GM19467 (cell line): Measurements from ENCODE around the gene HOXC6.

Source experiments
- ATAC-seq: cut with Tn5 transposase; IDR thresholded peaks from one replicate; pipeline ENCODE4 v1.9.1; 2021; ENCODE audit warnings: mild to moderate bottlenecking, moderate library complexity; ENCODE audit not compliant: unreplicated experiment

The HOXC6 gene

DNA sequence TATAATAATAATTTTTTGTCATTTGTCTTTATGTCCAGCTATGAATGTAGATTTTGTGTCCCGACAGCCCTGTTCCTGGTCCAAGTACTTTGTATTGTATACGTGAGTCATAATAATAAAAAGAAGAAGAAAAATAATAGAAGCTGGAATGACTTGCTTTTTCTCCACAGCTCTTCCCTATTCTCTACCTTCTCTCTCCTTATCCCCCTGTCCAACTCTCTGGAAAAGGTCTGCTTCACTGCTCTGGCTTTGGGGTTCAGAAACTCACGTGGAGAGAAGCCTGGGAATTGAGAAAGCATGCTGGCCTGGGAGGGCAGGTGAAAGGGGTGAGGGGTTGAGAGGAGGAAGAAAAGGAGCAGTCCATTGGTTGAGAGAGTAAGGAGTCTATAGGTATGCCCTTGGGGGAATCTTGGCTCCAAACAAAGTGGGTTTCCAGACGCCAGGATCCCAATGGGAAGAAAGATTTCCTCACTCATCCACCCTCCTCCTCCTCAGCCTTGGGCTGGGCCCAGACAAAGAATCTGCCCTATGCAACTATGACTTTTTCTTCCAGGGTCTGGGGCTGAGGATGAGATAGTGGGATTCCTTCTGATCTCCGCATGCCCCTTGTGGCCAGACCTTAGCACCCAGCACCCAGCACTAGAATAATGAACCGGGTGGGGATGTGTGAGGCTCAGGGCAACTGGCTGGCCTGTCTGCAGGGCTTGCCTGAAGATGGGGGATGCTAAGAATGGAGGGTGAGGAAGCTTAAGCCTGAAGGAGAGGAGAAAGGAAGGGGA, 15.4 kb upstream of the HOXC6 start:
- no peak for ATAC-seq

DNA sequence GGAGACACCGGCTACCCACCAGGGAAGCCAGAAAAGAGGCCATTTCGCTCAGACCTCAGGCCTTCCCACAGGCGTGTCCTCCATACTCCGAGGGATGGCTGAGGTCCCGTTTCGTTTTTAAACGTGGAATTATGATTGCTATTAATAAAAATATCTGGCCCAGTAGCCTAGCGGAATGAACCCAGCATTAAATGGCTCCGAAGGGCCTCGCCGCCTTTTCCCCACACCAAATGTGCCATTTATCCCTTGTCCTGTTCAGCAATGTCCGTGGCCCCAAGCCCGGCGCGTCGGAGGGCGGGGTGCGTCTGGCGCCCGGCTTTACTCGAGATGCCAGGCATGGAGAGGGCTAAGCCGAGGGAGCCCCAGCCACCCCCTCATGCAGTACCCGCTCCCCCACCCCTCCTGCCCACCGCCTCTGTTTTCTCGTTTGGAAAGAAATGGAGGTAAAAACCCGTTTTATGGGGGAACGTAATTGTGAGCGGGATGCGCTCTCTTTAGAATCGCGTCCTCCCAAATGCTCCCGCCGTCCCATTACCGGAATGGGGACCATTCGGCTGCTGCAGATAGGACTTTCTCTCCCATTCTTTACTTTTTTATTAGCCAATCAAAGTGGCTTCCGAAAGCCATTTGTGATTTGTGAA, 13.7 kb upstream of the HOXC6 start:
- no peak for ATAC-seq

DNA sequence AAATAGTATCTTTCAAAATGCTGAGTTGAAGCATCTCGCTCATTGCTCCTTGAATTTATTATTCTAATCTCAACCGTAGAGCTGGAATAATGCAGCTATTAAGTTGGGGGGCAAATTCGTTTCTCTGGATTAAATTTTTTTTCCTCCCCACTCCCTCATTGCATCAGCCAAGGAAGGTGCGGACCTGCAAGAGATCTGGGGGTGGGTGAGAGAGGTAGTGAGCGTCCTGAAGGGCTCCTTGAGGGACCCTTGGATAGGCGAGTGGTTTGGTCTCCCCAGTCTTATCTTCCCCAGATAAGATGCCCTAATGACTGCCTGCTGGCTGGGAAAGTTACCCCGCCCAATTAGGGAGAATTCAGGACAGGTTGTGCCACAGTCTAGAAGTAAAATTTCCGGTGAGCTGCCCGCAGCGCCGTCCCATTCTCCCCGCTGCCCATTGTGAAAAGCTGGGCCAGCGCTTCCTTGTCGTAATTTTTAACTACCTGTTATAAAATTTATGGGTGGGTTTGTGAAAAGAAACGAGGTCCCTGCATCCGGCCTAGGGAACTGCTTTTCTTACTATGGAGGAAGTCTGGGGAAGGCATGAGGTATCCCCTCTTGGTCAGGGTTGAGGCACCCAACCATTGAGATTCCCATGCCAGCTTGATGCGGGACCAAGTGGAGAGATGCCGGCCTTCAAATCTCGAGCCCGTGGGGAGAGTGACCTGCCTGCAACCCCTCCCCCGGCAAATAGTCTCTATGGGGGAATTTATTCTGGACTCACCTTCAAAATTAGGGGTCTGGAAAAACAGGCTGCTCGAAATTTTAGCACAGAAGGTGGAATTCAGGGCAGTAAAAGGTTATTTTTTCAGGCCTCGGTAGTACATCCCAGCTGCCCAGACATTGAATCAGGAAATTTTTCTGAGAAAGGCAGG, 13.0 kb upstream of the HOXC6 start:
- no peak for ATAC-seq

DNA sequence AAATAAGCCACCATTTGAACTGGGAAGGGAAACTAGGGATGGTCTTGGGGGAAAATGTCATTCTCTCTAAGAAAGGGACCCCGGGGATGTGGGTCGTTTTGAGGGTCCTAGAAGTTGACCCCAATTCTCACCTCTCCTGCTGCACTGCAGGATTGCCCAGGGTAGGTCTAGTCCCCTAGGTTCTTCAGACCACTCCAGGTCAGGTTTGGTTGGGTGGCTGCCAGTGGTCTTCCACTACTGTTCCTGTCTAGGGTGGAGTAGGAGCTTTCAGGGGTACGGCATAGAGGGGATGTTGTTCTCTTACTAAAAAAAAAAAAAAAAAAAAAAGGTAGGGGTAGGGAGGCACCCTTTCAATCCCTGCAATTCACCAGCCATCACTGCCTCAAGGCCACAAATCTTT, 12.2 kb upstream of the HOXC6 start:
- ATAC-seq: no peak

DNA sequence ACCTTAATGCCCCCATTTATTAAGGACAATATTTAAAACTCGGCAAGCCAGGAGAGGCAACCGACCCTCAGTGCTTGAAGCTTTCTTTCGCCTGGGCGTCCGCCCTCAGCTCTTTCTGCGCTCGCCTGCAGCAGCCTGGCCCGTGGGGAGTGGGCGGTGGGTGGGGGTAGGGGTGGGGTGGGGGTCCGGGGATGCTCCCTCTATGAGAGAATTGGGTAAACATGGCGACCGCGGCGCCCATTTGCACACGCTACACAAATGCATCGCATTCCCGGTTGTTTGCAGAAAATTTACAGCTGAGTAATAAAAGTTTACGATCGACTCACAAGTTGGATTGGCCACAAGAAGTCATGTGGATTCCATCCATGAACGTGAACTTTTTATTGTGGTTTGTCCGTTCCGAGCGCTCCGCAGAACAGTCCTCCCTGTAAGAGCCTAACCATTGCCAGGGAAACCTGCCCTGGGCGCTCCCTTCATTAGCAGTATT, 11.7 kb upstream of the HOXC6 start:
- no peak for ATAC-seq

DNA sequence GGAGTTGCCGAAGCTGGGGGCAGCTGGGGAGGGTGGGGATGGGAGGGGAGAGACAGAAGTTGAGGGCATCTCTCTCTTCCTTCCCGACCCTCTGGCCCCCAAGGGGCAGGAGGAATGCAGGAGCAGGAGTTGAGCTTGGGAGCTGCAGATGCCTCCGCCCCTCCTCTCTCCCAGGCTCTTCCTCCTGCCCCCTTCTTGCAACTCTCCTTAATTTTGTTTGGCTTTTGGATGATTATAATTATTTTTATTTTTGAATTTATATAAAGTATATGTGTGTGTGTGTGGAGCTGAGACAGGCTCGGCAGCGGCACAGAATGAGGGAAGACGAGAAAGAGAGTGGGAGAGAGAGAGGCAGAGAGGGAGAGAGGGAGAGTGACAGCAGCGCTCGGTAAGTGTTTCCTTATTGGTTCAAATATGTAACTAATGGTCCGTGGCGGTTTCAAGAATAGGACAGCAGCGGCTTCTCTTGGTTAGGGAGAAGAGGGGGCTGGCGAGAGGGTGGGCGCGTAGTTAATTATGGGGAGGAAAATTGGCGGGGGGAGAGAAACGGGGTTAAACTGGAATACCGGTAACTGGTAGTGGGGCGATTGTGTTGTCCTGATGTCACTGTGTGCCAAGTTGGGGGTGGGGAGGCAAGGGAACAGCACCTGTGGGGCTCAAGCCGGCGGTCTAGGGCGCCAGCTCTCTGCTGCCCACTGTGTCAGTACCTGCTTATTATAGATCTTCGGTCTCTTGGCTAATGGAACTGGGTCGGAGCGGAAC, 11.0 kb upstream of the HOXC6 start:
- peak; percentile 17 for ATAC-seq

DNA sequence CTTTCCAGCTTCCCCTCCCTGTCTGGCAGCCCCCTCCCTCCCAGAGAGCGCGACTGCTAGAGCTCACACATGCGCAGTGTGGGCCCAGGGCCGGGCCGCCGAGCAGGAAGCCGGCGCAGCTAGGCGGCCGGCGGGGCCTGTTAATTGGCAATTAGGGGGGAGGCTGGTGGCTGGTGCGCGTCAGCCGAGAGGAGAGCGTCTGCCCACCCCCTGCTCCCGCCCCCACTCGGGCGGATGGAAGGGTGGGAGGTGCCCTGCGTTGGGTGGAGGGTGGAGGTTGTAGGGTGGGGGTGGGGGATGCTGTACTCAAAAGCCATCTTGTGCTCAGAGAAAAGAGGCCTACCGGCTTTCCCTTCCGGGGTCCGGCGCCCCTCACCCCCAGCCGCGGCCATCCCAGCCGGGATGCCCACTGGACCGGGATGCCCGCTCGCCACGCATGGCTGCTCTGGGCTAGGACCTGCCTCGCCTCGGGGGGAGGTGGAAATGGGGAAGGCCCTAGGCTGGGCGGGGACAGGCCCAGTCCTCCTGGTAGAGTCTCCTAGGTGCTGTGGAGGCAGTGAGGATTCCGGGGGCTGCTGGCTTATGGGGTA, 10.3 kb upstream of the HOXC6 start:
- peak; percentile 68 for ATAC-seq

DNA sequence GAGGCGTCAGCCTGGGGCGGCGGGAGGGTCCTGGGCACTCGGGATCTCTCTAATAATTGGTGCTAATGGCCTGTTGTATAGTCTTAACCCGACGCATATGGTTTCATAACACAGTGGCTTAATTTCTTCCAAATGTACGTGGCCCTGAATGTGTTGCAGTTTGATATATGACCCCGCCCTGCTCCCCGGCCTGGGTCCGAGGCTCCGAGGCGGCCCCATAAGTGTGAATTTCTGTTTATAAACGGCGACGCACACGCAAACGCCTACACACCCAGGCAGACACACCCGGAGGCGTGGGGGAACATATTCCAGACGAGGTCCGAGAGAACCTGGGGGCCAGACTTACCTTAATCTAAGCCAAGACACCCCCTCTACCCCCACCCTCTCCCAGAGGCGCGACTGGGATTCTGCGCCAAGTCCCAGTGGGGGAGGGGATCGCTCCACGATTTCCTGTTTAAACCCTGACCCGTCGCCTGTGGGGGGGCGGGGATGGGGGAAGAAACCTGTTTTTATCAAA, 9.7 kb upstream of the HOXC6 start:
- ATAC-seq: no peak

DNA sequence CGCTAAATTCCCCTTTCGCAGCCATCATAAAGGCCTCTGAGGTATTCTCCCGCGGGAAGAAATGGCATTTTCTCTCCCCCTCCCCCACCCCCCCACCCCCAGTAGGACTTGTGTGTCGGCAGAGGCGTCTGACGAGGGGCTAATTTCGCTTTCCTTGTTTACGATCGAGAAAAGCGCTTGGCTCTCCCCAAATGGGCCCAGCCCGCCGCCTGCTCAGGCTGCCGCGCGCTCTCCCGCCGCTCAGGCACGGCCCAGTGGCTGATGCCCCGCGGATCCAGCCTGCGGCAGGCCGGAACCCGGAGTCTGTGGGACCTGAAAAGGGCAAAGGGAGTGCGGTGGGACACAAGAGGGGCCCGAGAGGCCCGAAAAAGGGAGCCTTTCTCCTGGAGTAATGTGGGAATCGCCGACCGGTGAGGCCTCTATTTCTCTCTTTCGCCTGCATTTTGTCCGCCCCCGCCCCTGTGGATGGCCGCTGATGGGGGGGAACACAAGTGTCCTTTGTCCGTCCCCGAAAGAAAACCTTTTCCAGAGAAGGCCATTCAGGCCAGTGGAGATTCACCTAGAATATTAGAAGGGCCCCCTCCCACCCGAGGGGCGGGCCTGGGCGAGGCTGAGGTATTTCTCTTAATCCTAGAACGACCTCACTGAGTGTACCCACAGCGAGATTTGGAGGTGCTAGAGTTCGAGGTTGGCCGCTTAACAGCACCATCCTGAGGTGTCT, 9.0 kb upstream of the HOXC6 start:
- no peak for ATAC-seq

DNA sequence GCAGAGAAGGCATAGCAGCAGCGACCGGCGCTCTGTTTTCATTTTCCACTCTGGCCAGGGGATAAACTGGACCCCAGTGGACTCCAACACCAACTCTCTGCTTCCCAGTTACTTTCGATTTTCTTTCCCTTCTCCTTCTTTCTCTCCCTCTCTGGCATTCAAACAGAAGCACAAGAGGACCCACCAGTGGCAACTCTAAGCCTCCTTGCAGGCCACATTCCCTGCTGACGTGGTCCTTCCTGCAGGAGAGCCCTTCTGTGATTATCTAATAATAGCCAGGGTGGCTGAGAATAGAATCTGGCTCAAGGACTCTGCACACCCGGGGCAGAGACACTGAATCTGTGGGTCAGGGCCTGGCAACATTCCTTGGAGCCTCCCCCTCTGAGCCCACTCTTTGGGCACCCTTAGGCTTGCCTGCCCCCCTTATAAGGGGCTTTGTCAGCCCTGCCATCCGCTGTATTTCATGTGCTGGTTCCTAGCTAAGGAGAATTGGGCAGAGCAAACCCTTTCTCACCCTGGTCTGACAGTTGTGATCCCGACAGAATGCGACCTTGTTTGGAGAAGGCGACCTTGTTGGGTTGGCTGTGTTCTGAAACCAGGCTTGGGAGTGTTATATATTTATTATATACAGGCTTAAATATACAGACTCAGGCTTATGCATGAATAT, 8.2 kb upstream of the HOXC6 start:
- no peak for ATAC-seq

DNA sequence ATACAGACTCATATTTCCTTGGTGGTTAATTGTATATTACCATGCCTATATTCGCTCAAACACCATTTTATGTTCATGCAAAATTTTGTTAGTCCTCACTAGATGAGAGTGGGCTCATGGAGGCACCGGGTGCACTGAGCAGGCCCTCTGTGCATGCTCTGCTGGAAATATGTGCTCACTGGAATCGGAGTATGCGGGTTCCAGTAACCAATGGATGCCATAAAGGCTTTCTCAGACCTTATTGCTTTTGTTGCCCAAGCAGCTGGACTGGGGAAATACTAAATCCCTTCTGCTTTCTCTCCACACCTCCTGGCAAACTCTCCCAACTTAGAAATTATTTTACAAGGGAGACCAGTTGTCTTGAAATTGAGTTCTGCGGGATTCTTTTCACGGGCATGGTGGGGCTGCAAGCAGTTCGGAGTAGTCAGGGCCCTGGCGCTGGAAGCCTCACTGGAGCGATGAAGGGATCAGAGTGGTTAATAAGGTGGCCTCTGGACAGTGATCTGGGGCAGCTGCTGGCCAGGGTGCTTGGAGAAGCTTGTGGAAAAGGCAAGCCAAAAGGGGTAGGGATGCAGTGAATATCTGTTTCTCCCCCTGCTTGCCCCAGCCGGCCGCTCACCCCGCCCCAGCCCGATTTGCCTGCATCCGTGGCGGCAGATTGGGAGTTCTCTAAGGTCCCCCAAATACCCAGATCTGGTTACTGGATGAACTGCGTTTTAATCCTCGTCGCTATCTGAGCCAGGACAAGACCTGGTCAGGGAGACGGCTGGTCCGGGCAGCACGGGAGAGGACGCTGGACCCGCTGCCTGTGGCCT, 7.4 kb upstream of the HOXC6 start:
- no peak for ATAC-seq

DNA sequence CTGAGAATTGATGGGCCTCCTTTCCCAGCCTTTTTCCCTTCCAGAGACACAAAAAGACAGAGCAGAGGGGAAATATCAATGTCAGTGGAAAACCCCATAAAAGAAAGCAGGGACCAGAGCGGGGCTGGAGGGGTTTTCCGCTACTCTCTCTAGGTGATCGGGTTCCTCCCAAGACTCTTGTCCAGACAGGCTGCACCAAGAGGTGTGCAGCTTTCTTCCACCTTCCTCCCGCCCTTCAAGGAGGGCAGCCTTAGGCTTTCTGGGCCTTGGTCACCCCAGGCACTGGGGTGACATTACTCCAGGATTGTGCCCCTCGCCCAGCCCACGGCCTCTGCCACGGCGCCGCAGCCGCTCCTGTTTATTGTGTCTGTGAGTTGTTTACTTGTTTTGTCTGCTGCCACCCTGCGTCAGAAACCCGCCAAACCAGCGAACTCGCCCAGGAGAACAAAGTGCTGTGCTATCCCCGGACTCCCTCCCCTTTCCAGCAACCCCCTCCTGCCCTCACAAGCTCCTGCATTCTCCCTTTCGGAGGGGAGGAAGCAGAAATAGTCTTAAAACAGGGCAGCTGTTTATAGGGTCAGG, 6.7 kb upstream of the HOXC6 start:
- ATAC-seq: no peak

DNA sequence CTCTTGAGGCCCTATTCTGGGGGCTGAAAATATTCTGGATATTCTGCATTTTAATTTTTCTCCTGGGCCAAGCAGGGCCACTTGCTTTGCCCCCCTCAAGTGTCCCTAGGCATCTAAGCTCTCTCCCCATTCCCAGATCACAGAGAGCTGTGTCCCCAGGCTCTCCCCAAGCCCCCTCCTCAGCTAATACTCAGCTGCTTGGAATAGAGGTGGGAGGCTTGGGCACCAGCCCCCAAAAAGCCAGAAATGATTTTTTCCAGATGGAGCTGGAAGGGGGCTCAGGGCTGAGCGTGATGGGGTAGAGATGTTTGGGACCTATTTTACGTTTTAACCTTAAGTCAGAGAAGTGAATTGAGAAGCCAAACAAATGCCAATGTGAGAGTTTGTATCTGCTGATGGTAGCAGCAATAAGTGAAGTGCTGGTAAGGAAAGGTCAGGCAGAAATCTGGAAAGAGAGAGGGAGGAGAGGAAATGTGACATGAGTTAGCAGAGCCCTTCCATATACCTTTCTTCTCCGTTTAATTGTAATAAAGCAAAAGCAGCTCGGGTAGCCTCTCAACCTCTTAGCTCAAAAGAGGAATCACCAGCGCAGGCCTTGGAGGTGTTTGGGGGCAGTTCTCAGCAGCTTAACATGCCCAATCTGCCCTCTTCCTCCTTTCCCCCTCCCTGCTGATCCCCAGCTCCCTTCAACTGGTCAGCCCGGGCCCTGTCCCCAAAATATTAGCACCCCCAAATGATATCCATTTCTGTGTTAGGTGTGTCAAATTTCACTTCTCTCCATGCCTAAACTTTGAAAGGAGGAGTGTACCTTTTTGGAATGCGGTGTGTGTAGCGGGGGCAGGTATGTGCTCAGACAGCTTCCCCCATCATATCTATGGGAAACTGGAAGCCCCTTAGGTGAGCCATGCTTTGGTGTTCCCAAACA, 5.0 kb upstream of the HOXC6 start:
- no peak for ATAC-seq

DNA sequence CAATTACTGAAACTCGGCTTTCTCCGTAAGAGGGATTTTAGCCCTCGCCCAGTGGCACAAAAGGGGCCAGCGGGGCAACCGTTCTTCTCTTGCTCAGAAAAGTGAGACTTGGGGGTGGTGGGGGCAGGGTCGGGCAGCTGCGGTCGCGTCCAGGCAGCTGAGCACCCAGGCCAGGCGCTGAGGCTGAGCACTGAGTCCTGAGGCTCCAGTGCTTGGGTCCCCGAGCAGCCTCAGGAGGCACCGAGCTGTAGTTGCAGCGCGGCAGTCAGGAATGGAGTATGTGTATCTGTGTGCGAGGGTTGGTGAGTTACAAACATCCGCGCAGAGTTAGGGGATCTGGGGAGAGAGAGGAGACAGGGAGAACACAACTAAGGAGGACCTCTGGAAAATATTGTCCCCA, 4.1 kb upstream of the HOXC6 start:
- no peak for ATAC-seq

DNA sequence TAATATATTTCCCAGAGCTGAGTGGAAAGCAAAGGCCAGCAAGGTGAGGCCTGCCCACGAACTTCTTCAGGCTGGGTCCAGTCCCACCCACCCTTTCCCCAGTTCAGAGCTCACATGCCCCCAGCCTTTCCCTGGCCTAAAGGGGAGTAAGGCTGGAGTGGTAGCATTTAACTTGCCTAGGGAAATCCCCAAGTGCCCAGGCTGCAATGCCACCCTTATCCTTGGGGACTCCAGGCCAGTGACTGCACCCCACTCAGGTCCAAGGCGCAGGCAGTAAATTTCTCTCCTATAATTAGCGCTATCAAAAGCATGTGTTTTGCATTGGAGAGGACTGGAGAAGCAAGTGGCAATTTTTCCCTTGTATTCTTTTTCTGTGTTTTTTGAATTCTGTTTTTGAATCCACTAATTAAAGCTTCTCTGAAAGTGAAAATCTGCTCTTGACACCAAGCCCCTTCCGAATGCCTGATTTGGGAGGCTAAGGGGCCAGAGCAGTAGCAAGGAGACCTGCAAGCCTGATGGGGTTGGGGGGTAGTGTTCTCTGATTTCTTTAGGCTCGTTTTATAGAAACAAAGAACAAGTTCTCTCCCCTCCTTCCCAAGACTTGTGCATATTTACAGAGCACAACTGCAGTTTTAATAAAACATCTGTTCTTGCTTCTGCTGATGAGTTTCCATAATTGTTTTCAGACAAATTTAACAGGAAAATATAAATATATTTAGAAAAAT, 3.5 kb upstream of the HOXC6 start:
- ATAC-seq: no peak
